Erythroblast (primary cell): Measurements from ENCODE around the gene CLDND1.

Experiments
- GATA1 ChIP-seq: IDR thresholded peaks from 2 replicates; pipeline ENCODE4 v1.6.1; 2011; ENCODE audit warnings: low read depth, mild to moderate bottlenecking, control low read depth, low read length, moderate library complexity
- POLR2A ChIP-seq: IDR thresholded peaks from 2 replicates; pipeline ENCODE4 v1.6.1; 2011; ENCODE audit warnings: mild to moderate bottlenecking, low read length

GRCh38 chr3:98532275-98532637 is 9.6 kb upstream of the CLDND1 start:
- TF ChIP-seq POLR2A, result no peak
- no peak for TF ChIP-seq GATA1
